ENCODE data around the gene NPRL2.
A peak's percentile ranks its signal among the peaks of the same experiment; 100 is the strongest.

The NPRL2 gene

DNA sequence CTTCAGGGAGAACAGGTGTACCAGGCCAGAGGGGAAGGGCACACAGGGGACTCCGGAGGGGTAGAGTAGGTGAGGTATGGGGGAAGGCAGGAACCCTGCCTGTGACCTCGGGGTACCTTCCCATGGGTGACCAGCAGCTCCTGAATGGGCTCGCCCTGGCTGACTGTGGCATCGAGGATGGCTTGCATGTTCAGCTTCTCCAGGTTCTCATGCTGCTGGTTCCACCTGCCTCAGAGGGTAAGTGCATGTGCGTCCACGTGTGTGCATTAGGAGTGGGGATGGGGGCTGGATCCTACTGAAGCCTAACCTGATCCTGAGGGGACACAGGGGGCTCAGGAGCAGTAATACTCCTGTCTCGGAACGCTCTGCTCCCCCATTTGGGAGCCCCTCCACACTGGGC lies 5.6 kb downstream of the NPRL2 start:
- TF ChIP-seq, protein P1, sequence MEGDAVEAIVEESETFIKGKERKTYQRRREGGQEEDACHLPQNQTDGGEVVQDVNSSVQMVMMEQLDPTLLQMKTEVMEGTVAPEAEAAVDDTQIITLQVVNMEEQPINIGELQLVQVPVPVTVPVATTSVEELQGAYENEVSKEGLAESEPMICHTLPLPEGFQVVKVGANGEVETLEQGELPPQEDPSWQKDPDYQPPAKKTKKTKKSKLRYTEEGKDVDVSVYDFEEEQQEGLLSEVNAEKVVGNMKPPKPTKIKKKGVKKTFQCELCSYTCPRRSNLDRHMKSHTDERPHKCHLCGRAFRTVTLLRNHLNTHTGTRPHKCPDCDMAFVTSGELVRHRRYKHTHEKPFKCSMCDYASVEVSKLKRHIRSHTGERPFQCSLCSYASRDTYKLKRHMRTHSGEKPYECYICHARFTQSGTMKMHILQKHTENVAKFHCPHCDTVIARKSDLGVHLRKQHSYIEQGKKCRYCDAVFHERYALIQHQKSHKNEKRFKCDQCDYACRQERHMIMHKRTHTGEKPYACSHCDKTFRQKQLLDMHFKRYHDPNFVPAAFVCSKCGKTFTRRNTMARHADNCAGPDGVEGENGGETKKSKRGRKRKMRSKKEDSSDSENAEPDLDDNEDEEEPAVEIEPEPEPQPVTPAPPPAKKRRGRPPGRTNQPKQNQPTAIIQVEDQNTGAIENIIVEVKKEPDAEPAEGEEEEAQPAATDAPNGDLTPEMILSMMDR (IDR thresholded peaks at IDR 0.05; ENCODE audit: control extremely low read depth, extremely low read depth, low read depth, missing control alignments): no peak
- DNase-seq (ENCODE audit: extremely low spot score): no peak
- POLR2A ChIA-PET: no interaction called here
- CTCF ChIA-PET: interaction anchor here (0.9 to 8.4 kb wide), 5 partner anchors 10 to 204 kb away, joined by 3 to 70 read pairs (median 6); no protein-coding TSS in a partner anchor

DNA sequence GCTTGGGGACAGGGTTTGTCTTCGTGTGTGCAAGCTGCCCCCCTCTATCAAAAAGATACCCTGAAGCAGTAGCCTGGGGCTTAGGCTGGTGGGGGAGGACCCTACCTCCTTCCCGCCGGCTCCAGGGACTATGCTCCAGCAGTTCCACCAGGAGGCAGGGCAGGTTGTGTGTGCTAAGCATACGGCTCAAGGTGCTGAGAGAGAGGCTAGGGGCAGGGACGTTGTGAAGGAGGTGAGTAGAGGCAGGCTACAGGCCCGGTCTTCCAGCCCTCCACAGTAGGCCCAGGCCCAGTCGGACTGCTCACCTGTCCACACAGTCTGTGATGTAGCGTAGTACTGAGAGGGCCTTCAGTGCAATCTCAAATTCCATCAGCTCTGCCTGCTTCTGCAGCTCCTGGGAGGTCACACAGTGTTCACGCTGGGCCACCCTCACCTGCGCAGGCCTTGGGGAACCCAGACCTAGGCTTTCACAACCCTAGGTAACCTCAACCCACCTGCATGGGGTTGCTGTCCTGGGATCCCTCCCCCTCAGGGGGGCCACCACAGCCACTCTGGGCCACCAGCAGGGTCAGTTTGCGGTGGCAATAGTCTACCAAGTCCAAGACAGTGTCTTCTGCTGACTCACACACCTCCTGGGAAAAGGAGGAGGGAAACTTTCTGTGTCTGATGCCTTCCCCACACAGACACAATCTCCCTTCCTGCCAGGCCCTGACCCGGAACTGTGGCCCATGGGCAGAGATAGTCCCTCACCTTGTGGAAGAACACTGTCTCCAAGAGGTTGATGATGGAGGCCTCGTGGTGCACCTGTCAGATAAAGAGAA lies 7.6 kb downstream of the NPRL2 start:
- TF ChIP-seq, protein P1 (IDR thresholded peaks at IDR 0.05; ENCODE audit: control extremely low read depth, extremely low read depth, low read depth, missing control alignments): no peak
- DNase-seq (ENCODE audit: extremely low spot score): no peak
- CTCF ChIA-PET: interaction anchor here (1.3 to 8.4 kb wide), 6 partner anchors 10 to 206 kb away, joined by 3 to 70 read pairs (median 4); partner anchors contain the start of gene HYAL2
- POLR2A ChIA-PET: no interaction called here

GRCh38 chr3:50341996-50342650 lies 8.5 kb downstream of the NPRL2 start:
- POLR2A ChIA-PET: no interaction called here
- no peak for DNase-seq (ENCODE audit: extremely low spot score)
- CTCF ChIA-PET: interaction anchor here (1.3 to 6.6 kb wide), 3 partner anchors 7 to 19 kb away, joined by 3 to 55 read pairs (median 3); partner anchors contain the start of genes CYB561D2, HYAL2 and NPRL2
- TF ChIP-seq, protein P1 (IDR thresholded peaks at IDR 0.05; ENCODE audit: control extremely low read depth, extremely low read depth, low read depth, missing control alignments): no peak

- ChIA-PET POLR2A (no interaction called here), CTCF (interaction anchor here (1.5 to 6.6 kb wide), 2 partner anchors 8 to 201 kb away, joined by 8 to 55 read pairs; partner anchors contain the start of genes CYB561D2 and NPRL2)
- TF ChIP-seq, protein P1 (IDR thresholded peaks at IDR 0.05; ENCODE audit: control extremely low read depth, extremely low read depth, low read depth, missing control alignments): no peak
- DNase-seq (ENCODE audit: extremely low spot score): no peak
These were observed 9.0 kb downstream of the NPRL2 start for GRCh38 chr3:50341537-50341936.

DNA sequence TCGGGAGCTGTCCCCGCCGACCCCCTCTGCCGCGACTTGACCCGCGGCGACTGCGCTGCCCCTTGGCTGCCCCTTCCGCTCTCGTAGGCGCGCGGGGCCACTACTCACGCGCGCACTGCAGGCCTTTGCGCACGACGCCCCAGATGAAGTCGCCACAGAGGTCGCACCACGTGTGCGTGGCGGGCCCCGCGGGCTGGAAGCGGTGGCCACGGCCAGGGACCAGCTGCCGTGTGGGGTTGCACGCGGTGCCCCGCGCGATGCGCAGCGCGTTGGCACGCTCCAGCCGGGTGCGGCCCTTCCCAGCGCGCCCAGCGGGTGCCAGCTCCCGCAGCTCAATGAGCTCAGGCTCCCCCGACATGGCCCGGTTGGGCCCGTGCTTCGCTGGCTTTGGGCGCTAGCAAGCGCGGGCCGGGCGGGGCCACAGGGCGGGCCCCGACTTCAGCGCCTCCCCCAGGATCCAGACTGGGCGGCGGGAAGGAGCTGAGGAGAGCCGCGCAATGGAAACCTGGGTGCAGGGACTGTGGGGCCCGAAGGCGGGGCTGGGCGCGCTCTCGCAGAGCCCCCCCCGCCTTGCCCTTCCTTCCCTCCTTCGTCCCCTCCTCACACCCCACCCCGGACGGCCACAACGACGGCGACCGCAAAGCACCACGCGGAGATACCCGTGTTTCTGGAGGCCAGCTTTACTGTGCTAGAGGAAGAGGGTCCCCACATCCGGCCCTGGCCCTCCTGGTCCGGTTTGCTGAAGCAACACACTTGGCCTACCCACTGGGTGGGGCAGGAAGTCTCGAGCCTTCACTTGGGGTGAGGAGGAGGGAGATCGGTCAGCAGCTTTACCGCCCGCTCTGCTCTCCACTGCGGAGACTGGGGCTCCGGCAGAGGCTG lies 9.9 kb downstream of the NPRL2 start, which contains the start of gene RASSF1:
TSS of gene RASSF1 (minus strand) at position 389 of the 882 bp plus-strand sequence. CDS start at position 358, 31 bp downstream.
- CTCF ChIA-PET: interaction anchor here (1.0 to 6.6 kb wide), 4 partner anchors 8 to 202 kb away, joined by 3 to 55 read pairs (median 6); partner anchors contain the start of genes CYB561D2 and NPRL2
- TF ChIP-seq, protein P1 (IDR thresholded peaks at IDR 0.05; ENCODE audit: control extremely low read depth, extremely low read depth, low read depth, missing control alignments): no peak
- DNase-seq (ENCODE audit: extremely low spot score): peak; percentile 70
- POLR2A ChIA-PET: interaction anchor here (1.1 kb wide), 1 partner anchor 10 kb away, joined by 7 read pairs; the partner anchor contains the start of genes CYB561D2 and NPRL2

Data from GM10248 (cell line).